ENCODE measurements around the gene SLC41A3.
"Not testable (repeated sequence)": the region's sequence is repeated elsewhere in the genome, so short reads cannot be mapped to it uniquely, and the experiment has no call there.

SLC41A3 gene

GRCh38 chr3:125959317-125960065 is 124.4 kb downstream of the SLC41A3 start:
- DNase-seq (ENCODE audit: low read depth in 2 of 3, low spot score in 2 of 3), result no peak

DNA sequence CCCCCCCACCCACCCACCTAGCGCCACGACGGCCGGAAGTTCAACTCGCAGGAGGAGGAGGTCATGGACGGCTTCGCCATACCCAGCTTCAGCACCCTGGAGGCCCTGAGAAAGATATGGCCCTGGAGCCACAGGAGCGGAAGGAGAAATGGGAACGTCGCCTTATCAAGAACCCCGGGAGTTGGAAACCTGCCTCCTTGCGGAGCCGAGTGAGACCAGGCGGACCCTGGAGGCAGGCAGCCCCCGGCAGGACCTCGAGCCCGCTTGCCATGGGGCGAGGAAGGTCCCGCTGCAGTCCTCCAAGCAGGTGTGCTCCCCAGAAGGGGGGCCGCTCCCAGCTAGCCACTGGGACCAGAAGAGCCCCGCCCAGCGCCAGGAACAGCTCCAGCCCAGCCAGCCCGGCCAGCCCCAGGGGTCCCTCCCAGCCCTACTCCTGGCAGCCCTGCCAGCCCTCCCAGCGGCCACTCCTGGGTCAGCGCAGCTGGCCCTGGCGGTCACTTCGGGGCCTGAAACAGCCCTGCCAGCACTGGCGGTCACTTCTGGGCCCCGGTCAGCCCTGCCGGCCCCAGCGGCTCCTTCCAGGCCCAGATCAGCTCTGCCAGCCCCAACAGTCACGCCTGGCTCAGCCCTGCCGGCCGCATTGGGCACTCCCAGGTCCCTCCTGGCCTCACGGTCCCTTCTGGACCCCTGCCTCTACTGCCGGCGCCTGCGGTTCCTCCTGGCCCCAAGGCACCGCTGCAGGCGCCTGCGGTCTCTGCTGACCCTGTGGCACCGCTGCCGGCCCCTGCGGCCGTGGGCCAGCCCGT is 125.2 kb downstream of the SLC41A3 start:
- no peak for DNase-seq (ENCODE audit: low read depth in 2 of 3, low spot score in 2 of 3)

GRCh38 chr3:125957674-125958510 is 126.0 kb downstream of the SLC41A3 start:
- no peak for DNase-seq (ENCODE audit: low read depth in 2 of 3, low spot score in 2 of 3)

- not testable (repeated sequence) for DNase-seq (ENCODE audit: low read depth in 2 of 3, low spot score in 2 of 3)
Measured at GRCh38 chr3:125957020-125957419, 126.9 kb downstream of the SLC41A3 start.

Measured in activated CD8-positive, alpha-beta memory T cell treated with anti-CD3 and anti-CD28 coated beads for 48 hours (primary cell).